ENCODE results near the gene NANOGP8. TPM values are rescaled to one million over a fixed set of nuclear protein-coding genes. Genes with fewer than 3 reads are reported as not detected.

The NANOGP8 gene
- total and polyA plus RNA-seq, 9 of the 15 experiments (the other 6 are each of a cell fraction or from before 2014, with no cell fraction given), result not detected

DNA sequence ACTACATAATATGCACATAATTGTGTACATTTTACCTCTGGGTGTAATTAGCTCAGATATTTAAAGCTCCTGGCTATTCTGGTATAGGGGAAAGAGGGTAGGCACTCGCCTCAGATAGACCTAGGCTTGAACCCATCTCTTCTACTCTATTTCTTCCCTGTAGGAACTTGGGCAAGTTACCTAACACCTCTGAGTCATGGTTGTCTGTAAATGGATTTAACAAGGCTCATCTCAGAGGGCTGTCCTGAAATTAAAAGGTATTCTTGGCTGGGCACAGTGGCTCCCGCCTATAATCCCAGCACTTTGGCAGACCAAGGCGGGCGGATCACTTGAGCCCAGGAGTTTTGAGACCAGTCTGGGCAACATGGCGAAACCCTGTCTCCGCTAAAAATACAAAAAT lies 30.7 kb downstream of the NANOGP8 start:
- H3K79me2 ChIP-seq (ENCODE audit: control insufficient read depth, insufficient read depth, low read length), result no peaks in the 10 kb centered on the region
- intact Hi-C loops (cut with micrococcal nuclease), result no loop called here
- 54% methylated on average over 6 of the region's 6 CpGs for WGBS (ENCODE audit: insufficient coverage, low coverage, missing lambda C conversion rate)

More for the DNA sequence above, 30.7 kb downstream of the NANOGP8 start:
- TF ChIP-seq NFRKB (IDR thresholded peaks at IDR 0.05; ENCODE audit: low read depth) (no peak), ERF (CRISPR knock-in tag; IDR thresholded peaks at IDR 0.05) (no peak), ILF3 (IDR thresholded peaks at IDR 0.05; ENCODE audit: borderline replicate concordance) (no peak), HDAC2 (IDR thresholded peaks at IDR 0.05) (no peak), ZNF79 (CRISPR knock-in tag; IDR thresholded peaks at IDR 0.05; ENCODE audit: low read depth) (no peak), DNMT1 (IDR thresholded peaks at IDR 0.05) (no peak), ZC3H8 (IDR thresholded peaks at IDR 0.05) (no peak), ZNF583 (CRISPR knock-in tag; IDR thresholded peaks at IDR 0.05) (no peak), ASH1L (IDR thresholded peaks at IDR 0.05; ENCODE audit: borderline replicate concordance, low read depth, partially characterized antibody) (no peak), MYC (IDR thresholded peaks at IDR 0.05; ENCODE audit: low read depth, low read length) (no peak), MYC (CRISPR knock-in tag; IDR thresholded peaks at IDR 0.05; ENCODE audit: borderline replicate concordance, low read depth) (no peak)
- TF ChIP-seq, protein P1, sequence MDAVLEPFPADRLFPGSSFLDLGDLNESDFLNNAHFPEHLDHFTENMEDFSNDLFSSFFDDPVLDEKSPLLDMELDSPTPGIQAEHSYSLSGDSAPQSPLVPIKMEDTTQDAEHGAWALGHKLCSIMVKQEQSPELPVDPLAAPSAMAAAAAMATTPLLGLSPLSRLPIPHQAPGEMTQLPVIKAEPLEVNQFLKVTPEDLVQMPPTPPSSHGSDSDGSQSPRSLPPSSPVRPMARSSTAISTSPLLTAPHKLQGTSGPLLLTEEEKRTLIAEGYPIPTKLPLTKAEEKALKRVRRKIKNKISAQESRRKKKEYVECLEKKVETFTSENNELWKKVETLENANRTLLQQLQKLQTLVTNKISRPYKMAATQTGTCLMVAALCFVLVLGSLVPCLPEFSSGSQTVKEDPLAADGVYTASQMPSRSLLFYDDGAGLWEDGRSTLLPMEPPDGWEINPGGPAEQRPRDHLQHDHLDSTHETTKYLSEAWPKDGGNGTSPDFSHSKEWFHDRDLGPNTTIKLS (IDR thresholded peaks at IDR 0.05; ENCODE audit: borderline replicate concordance, low read depth), result no peak
- TF ChIP-seq, protein P2, sequence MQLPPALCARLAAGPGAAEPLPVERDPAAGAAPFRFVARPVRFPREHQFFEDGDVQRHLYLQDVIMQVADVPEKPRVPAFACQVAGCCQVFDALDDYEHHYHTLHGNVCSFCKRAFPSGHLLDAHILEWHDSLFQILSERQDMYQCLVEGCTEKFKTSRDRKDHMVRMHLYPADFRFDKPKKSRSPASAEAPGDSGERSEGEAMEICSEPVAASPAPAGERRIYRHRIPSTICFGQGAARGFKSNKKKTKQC (CRISPR knock-in tag; IDR thresholded peaks at IDR 0.05), result no peak
- Histone ChIP-seq H3K9me1 (ENCODE audit: control insufficient read depth, insufficient read depth, low read length) (no peaks in the 10 kb centered on the region), H2AFZ (ENCODE audit: low read depth, low read length) (no peak overlapping the region), H3K4me2 (ENCODE audit: insufficient read depth, low read length) (no peak overlapping the region), H3K27me3 (ENCODE audit: control insufficient read depth in 2 of 2, insufficient read depth in 2 of 2, low read length in 2 of 2) (no peaks in the 10 kb centered on the region), H4K20me1 (replicated peaks; ENCODE audit: control insufficient read depth, insufficient read depth, low read length) (no peaks in the 10 kb centered on the region), H3K4me3 (no peak overlapping the region), H3K9me3 (replicated peaks; ENCODE audit: control insufficient read depth, insufficient read depth, low read depth, low read length) (no peaks in the 10 kb centered on the region), H3K27ac (ENCODE audit: extremely low read depth, low read depth, low read length) (no peak overlapping the region), H3K36me3 (ENCODE audit: control insufficient read depth, insufficient read depth, low read length) (no peaks in the 10 kb centered on the region), H3K9ac (ENCODE audit: insufficient read depth in 1 of 2, low read depth in 2 of 2, low read length in 2 of 2) (no peak overlapping the region), H3K4me1 (replicated peaks in 1 of 2; ENCODE audit: control insufficient read depth in 2 of 2, insufficient read depth in 2 of 2, low read length in 2 of 2) (no peaks in the 10 kb centered on the region; a peak in 1 of 5 replicates)
- ATAC-seq (no peak), DNase-seq (ENCODE audit: extremely low read depth in 1 of 4, low spot score in 3 of 4) (no peak), FAIRE-seq (no peak)
- no TSS peak for BruUV-seq (replicated peaks)
- ChIA-PET CTCF (ENCODE audit: low intra/inter-chr PET ratio) (no interaction called here), POLR2A (no interaction called here)
- in situ Hi-C loops (cut with MboI), result no loop called here
